Stimulated activated CD8-positive, alpha-beta memory T cell treated with anti-CD3 and anti-CD28 coated beads, Interleukin-12 subunit alpha, Interleukin-12 subunit beta, amount 100 ng/mL, for 24 hours (primary cell): ENCODE results near the gene FAM171A1.
"Not testable (repeated sequence)": the region's sequence is repeated elsewhere in the genome, so short reads cannot be mapped to it uniquely, and the experiment has no call there.

Experiments
- DNase-seq: peaks from one replicate; pipeline ENCODE4 v3.0.0-alpha.2; 2020; ENCODE audit errors: extremely low read depth

Gene FAM171A1

DNA sequence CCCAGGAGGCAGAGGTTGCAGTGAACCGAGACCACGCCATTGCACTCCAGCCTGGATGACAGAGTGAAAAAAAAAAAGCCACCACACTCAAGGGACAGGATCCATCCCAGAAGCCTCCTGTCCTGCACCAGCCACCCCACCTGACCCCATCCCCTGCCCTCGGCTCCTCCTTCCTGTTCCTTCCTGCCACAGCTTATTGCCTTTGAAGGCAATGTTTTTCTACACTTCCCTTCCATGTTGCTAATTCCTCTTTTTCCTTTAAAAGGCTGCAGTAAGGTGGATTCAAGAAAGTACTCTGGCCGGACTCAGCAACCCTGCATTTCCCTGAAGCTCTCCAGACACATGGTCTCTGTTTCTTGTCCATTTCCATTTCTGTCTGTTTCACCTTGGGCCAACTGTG, 80.9 kb downstream of the FAM171A1 start:
- DNase-seq: no peak

DNA sequence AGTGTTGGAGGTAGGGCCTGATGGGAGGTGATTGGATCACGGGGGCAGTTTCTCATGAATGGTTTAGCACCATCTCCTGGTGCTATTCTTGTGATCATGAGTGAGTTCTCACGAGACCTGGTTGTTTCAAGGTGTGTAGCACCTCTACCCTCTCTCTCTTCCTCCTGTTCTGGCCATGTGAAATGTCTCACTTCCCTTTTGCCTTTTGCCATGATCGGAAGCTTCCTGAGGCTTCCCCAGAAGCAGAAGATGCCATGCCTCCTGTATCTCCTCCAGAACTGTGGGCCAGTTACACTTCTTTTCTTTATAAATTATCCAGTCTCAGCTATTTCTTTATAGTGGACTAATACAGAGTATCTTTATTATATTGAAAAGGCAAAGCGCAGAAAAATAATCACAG, 90.1 kb downstream of the FAM171A1 start:
- DNase-seq: no peak

DNA sequence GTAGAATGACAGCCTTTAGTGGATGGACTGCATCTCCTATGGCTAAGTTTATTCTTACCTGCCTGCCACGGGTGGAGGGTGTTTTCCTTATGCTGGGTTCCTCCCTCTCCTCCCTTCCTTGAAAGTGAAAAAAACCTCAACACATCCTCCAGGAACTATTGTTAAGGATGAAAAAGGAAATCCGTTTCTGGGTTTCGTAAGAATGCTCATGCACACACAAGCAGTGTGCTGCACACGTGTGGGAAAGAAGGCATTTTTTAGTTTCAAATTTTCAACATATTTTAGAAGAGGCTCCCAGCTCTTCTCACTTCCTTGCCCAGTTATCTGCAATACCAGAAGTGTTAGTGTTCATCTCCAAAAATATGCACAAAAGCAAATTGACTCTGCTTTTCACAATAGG, 90.6 kb downstream of the FAM171A1 start:
- DNase-seq: no peak

DNA sequence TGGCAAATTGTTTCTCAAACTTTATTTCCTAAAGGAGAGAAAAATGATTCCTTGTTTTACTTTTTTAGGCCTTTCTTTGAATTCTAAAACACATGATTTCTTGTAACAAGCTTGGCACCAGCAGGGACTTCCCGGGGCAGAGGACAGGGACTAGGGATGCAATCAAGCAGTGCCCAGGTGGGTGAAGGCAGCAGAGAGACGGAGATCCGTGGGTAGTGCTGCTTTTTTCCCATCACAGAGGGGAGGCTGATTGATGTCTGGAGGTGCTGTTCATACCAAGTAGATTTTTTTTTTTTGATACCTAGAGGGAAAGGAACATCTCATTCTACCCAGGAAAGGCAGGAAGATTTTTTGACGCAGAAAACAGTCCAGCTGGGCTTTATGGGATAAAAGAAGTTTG, 91.9 kb downstream of the FAM171A1 start:
- DNase-seq: no peak

DNA sequence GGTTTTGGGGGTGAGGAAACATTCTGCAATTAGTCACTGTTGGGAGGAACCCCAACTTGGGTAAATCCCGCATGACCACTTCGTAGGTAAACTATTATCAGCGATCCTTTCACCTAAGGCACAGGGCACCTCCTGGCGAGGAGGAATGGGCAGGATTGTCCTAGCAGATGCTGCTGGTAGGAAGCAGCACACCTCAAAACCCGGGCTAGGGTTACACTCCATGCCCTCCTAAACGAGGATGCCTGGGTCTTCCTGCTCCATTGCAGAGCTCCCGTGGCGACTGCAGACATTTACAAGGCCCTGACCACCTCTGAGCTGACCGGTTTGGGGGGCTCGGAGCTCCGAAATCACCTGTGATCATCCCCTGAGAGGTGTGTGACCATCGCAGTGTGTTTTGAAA, 92.3 kb downstream of the FAM171A1 start:
- DNase-seq: no peak

DNA sequence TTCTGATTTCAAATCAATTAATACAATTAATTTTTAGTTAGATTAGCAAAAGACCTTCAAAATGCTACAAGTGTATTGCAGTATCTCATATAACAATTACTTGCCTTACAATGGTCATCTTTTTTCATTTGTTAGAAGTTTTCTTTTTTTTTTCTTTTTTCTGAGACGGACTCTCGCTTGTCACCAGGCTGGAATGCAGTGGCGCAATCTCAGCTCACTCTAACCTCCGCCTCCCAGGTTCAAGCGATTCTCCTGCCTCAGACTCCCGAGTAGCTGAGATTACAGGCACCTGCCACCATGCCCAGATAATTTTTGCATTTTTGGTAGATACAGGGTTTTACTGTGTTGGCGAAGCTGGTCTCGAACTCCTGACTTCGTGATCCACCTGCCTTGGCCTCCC, 95.0 kb downstream of the FAM171A1 start:
- DNase-seq: not testable (repeated sequence)

DNA sequence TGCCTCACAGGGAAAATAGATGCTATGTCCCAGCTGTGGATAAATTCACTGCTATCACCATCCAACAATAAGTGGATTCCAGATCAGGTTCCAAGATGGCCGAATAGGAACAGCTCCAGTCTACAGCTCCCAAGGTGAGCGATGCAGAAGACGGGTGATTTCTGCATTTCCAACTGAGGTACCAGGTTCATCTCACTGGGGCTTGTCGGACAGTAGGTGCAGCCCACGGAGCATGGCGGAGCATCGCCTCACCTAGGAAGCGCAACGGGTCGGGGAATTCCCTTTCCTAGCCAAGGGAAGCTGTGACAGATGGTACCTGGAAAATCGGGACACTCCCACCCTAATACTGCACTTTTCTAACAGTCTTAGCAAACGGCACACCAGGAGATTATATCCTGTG, 101.3 kb downstream of the FAM171A1 start:
- DNase-seq: not testable (repeated sequence)

DNA sequence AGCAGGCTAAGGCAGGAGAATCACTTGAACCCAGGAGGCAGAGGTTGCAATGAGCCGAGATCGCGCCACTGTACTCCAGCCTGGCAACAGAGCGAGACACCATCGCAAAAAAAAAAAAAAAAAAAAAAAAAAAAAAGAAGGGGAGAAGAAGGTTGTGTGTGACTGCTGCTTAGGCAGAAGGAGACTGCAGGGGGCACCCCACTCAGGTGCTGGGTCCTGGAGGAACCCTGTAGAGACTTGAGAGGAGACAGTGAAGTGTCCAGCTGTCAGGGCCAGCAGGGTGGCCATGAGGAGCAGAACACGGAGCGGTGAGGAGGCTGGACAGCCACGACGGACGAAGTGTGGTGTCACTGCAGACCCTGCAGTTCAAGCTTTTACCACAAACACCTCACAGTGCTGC, 103.6 kb downstream of the FAM171A1 start:
- DNase-seq: no peak

DNA sequence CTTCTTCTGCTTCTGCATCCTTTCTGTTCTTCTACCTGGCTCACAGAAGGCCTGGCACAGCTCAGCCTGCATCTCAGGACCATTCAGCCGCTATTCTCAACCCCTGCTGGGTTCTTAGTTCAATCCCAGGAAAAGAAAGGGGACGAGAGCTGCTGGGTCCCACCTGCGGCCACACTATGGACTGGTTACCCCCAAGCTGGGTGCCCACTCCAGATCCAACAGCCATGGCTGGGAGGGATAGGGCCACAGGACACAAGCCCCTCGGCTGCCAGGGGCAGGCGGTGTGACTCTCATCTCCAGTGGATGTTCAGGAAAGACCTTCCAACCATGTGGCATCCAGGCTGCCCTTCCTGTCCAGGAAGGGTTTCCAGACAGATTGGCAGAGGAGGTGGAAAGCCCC, 105.0 kb downstream of the FAM171A1 start:
- no peak for DNase-seq

DNA sequence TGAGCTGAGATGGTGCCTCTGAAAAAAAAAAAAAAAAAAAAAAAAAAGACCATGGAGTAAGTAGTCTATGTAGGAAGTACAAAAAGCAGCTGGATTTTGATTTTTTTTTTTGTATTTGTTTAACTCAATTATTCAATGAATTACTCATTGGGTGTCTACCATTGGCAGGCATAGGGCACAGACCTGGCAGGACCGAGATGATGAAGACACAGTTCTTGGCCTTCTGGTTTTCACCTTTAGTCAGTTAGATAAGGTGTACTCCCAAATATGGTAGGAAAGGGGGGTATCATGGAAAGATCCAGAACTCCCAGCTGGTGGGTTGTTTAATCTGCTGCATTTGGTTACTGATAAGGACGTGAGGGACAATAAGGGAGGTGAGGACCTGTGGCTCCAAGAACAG, 105.5 kb downstream of the FAM171A1 start:
- DNase-seq: no peak

DNA sequence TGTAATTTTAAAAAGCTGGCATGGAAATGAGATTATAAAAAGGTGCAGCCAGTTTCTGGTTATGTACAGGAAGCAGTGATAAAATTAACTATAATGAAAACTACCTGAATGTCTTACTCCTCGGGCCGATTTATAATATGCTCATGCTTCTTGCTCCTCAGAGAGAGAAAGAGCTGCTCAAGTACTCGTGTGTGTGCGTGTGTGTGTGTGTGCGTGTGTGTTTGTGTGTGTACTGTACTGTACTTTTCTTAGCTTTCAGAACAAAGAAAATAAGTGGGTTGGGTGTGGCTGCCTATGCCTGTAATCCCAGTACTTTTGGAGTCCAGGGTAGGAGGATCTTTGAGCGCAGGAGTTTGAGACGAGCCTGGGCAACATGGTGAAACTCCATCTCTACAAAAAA, 106.0 kb downstream of the FAM171A1 start:
- DNase-seq: no peak

DNA sequence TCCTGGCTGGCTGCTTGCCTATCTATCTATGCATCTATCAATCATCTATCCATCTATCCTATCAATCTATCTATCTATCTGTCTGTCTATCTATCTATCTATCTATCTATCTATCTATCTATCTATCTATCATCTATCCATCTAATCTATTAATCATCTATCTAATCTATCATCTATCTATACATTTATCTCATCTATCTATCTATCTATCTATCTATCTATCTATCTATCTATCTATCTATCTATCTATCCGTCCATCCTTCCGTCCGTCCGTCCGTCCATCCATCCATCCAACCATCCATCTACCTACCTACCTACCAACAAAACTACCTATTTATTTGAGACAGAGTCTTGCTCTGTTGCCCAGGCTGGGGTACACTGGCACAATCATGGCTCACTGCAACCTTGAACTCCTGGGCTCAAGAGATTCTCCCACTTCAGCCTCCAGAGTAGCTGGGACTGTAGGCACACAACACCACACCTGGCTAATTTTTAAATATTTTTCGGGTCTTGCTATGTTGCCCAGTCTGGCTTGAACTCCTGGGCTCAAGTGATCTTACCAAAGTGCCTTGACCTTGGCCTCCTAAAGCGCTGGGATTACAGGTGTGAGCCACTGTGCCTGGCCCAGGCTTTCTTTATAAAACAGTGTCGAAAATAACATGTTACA, 107.3 kb downstream of the FAM171A1 start:
- DNase-seq: no peak

DNA sequence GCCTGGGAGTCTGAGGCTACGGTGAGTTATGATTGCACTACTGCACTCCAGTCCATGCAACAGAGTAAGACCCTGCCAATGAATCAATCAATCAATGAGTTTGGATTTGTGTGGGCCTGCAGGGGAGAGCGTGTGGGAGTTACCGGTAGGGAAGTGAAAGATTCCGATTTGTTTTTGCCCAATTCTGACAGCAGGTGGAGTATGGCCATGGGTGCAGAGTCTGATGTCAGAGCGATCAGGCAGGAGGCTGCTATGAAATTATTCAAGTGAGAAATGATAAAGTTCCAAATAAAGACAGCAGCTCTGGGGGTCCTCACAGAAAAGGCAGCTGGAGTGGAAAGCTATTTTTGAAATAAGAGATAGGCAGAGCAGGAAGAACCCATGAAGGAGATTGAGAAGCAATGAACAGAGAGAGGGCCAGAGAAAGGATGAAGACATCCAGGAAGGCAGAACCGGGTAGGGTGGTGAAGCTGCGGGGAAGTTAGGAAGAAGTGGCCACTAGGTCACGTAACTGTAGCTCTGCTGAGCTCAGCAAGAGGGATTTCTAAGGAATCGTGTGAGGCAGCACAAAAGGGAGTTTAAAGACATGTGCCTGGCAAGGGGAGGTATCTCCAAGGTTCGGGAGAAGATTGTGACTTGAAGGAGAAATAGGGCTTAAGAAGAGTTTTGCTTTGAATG, 108.9 kb downstream of the FAM171A1 start:
- DNase-seq: no peak

DNA sequence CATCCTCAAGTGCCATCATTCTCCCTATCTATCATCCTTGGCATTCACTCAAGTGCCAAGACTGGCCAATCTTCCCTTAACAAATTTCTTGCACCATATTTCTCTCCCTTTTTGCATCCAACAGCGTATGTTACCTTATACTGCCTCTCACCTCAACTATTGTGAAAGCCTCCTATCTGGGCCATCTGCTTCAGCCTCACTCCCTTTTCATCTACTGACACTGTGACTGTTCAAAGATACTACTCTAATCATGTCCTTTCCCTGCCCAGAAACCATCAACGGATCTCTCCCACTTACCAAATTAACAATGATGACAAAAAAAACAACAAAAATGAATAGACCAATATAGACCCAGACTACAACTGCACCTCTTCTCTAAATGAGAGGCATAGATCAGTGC, 112.0 kb downstream of the FAM171A1 start:
- DNase-seq: no peak

DNA sequence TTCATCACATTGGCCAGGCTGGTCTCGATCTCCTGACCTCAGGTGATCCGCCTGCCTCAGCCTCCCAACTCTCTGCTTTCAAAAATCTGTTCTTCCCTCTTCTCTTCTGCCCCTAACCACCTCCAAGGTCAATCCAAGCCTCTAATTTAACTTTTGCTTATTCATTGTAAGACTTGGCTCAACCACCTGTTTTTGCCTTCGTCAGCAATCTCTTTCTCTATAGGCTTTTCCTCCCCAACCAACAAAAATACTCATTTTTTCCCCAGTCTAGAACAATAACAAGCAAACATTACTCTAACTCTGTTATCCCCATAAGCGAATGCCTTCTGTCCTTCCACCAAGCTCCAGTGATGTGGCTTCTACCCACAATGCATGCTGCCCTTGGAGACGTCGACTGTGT, 112.8 kb downstream of the FAM171A1 start:
- DNase-seq: no peak

DNA sequence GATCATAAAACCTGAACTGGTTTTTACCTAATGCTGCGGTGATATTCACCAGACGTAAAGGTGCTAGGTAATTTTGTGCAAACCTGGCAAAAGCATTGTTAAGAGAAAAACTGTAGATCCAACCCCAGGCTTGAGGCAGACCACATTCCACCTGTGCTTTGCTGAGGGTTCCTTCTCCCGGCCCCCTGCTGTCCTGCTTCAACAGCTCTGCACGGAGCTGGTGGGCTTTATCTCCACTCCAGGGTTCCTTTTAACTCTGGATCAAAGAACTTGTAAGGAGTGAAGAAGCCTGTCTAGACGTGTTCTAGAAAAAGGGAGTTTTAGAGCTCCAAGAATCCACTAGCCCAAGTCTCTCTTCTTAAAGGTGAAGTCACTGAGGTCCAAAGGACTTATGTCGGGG, 115.1 kb downstream of the FAM171A1 start:
- no peak for DNase-seq

DNA sequence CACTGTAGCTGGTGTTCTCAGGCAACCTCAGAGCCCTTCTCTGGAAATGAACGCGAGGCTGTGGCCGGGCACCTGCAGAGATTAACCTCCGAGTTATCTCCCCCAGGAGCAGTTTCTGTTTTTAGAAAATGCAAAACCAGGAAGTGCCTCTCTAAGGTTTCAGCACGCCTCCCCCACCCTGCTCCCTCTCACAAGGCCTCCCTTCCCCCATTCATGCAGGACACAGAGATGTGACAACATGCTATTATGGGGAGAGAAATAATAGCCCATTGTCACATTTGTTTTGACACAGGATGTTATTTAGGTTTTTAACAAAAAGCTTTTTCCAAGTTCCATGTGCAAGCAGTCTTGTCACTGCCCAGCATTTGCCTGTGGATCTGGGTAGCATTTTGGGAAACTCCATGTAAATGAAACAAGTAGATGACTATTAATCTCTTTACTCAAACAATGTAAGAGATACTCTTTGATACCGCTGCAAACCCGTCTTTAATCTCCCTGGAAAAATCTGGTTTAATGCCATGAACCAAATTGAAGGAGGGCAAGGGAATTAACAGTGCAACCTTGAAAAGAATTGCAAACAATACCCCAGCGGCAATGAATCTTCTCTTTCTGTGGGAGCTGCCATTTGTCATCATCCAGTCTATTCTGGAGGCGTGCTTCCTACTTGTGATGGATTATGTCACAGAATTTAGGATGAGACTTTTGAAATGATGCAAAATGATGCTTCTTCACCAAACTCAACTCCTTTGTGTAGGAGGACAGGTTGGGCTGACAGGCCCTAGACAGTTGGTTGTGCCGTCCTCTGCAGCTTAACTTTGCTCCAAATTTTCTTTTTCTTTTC, 116.1 kb downstream of the FAM171A1 start:
- DNase-seq: no peak

DNA sequence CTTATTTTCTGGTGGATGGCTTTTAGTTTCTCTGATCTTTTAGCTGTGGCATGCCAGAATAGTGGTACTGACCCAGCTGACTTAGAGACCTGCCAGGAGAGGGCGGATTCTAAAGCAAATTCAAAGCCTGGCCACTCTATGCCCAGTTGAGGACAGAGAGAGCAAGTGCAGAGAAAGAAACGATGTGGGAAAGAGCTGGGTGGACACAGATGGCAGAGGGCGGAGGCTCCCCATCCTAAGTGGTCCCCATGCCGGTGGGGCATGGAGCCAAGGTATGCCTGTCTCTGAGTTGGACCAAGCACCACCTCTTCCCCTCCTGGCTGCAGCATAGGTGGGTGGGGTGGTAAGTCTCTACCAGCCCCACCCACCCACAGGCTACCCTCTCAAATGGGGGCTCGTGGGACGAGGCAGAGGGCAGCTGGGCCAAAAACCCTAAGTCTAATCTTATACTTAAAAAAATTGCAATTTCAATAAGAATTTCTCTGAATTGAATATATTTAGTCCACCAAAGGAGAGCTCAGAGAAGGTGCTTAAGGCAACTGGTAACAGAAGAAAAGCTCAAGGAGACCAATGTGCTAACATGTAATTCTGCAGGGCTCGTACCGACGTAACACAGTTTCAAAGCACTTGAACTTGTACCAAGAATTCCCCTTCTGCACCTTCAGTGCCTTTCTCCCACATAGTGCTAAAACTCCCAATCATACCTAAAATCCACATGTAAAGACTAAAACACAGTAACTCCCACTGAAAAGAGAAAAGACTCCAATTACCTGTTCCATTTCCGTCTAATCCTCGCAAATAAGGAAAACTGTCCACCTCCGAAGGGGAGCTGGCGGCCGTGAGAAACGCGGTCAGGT, 116.9 kb downstream of the FAM171A1 start:
- DNase-seq: no peak

DNA sequence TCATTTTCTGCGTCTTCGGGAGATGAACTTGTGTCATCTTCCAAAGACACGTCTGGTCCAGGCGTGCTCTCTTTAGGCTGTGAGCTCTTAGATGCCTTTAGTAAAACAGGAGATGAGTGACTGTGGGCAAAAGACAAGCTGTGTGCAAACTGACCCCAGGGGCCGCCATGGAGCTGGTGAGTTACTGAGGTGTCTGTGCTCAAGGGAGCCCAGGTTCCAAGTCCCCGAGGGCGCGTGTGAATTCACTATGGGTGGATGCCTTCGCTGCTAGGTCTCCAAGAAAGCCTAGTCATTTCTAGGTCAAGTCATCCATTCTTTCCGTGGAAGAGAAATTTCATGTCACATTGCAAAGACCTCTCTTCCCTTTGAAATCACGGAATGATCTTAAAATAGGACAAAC, 118.7 kb downstream of the FAM171A1 start:
- DNase-seq: no peak

DNA sequence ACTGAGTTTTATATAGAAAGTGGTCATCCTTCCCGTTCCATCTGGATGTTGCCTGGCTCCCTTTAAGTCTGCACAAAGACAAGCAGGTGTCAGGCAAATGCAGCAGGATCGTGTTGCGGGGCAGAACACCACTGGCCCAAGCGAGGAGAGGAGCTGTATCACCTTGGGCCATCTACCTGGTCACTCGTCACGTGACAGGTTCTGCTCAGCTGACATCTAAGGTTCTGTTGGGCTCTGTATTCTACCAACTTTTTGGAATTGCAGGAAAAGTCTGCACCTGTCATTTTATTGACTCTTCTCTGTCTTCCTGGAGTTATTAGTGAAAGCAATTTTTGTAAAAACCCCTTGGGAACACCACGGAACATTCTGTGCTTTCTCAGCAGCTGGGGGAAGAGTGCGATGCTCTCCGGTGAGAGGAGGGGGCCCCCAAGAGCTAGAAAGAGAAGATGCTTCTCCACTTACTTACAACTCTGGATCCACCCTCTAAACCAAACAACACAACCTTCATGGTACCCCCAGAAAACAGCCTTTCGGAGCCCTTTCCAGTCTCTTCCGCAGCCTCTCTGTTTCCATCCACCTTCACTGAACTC, 119.2 kb downstream of the FAM171A1 start:
- DNase-seq: no peak

DNA sequence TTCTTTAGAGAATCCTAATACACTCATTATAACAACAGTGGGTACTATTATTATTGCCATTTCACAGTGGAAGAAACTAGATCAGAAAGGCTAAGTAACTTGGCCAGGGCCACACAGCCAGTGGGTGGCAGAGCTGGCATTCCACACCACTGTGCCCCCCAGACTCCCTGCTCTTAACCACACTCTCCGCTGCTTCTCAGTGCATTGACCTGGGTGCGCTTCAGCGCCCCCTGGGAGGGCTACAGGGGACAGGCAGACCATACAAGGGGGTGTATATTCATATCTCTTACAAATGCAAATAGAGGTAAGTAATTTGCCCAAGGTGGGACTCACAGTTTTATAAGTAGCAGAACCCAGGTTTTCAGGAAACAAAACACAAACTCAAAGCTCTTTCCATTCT, 125.6 kb downstream of the FAM171A1 start:
- DNase-seq: no peak
